ENCODE results near the gene VSX1.

VSX1 gene

GRCh38 chr20:25064561-25065071 lies 17.3 kb downstream of the VSX1 start:
- DNase-seq: no peak

GRCh38 chr20:25063981-25064380 lies 18.0 kb downstream of the VSX1 start:
- DNase-seq: no peak

DNA sequence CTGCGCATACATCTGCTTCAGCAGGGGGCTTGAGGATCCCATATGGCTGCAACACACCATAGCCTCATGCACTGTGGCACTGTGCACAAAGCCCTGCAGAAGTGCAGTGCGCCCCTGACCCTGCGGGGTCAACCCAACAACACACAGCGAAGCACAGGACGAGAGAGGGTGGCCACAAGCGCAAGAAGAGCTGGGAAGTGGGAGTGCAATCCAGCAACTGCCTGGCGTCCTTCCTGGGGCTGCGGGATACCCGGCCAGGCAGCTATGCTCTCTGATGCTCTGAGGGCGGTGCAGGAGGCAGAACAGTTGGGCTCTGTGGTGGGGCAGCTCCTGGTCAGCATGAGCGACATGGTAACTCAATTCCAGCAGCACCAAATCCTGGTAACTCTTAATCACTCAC lies 18.4 kb downstream of the VSX1 start:
- DNase-seq: no peak

DNA sequence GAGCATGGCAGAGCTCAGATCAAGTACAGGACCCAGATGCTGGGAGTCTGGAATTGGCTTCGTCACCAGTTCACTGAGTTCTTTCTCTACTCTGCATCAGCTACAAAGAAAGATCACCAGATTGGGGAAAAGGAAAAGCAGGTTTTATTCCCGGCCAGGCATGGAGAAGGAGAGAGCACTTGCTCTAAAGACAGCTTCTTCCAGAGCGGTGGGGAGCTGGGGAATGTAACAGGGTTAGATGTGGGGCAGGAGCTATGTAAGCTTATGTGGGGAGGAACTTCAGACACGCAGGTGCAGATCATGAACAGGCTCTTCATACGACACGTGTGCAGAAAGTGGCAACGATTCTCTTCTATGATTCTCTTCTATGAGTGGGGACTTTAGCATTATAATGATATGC lies 19.1 kb downstream of the VSX1 start:
- DNase-seq: no peak

DNA sequence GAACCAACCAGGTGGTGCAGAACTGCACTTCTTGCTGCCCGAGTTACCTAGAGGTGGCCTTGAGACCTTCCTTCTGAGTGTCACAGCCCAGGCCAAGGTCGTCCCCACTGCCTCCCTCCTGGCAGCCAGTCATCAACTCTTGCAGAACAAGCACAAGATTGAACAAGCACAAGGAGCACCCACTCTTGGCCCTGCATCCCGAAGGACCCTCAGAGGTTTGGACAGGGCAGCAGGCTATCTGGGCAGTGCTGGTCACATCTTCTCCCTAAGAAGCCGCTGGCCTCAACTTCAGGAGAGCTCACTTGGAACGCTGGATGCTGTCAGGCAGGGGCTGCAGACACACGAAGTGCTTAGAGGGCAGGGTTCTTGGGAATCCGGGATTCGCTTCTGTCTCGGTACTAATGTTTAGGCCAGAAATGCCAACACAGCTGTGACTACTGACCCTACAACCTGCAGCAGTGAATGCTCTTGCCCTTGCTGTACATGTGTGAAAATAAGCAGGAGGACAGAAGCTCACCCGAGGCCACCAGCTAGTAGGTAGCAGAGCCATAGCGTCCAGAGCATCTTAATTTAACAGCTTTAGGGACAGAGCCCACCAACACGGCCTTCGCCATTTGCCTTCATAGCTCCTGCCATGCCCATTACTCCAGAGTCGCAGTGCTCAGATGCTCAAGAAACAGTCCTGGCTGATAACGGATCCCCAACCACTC lies 20.0 kb downstream of the VSX1 start:
- DNase-seq: no peak

- DNase-seq: no peak
Observed at GRCh38 chr20:25061103-25061799, 20.7 kb downstream of the VSX1 start.

GRCh38 chr20:25059866-25060465 lies 22.0 kb downstream of the VSX1 start:
- no peak for DNase-seq

- peak in 2 of 3 donors; percentile 32 to 47 for DNase-seq
Observed at GRCh38 chr20:25058847-25059810, 22.8 kb downstream of the VSX1 start.

- DNase-seq: peak; percentile 40 to 61 (median 47)
Observed at GRCh38 chr20:25058051-25058846, 23.7 kb downstream of the VSX1 start, which contains the start of gene ACSS1. ACSS1 (minus strand) TSS chr20:25058139; CDS start chr20:25058102, 37 bp downstream.

GRCh38 chr20:25057234-25058050 lies 24.5 kb downstream of the VSX1 start:
- peak; percentile 72 to 87 (median 72) for DNase-seq

- DNase-seq: no peak
Observed at GRCh38 chr20:25056690-25057233, 25.2 kb downstream of the VSX1 start.

GRCh38 chr20:25055711-25056495 lies 26.0 kb downstream of the VSX1 start:
- no peak for DNase-seq

DNA sequence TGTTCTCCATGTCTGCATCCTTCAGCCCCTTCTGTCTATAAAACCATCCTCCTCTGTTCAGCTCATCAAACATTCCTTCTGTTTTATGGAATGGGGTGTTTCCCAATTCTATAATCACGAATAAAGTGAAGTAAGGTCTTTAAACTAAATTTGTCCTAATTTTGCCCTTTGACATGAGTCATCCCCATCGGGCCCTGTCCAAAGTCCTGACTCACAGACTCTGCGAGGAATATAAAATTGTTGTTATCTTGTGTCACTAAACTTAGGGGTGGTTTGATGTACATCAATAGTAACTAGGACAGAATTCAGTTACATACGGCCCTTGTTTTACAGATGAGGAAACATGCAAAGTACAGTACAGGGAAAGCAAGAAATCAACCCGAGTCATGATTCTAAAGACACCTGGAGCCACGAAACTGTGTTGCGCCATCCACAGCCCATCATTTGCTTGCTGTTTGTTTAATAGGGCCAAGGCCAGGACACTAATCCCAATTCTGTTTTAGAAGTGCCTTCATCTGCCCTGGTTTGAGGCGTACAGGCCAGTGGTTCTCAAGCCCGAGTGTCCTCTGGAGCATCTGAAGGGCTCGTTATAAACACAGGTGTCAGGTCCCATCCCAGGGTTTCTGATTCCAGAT lies 26.8 kb downstream of the VSX1 start:
- DNase-seq: peak; percentile 42 to 59 (median 47)

DNA sequence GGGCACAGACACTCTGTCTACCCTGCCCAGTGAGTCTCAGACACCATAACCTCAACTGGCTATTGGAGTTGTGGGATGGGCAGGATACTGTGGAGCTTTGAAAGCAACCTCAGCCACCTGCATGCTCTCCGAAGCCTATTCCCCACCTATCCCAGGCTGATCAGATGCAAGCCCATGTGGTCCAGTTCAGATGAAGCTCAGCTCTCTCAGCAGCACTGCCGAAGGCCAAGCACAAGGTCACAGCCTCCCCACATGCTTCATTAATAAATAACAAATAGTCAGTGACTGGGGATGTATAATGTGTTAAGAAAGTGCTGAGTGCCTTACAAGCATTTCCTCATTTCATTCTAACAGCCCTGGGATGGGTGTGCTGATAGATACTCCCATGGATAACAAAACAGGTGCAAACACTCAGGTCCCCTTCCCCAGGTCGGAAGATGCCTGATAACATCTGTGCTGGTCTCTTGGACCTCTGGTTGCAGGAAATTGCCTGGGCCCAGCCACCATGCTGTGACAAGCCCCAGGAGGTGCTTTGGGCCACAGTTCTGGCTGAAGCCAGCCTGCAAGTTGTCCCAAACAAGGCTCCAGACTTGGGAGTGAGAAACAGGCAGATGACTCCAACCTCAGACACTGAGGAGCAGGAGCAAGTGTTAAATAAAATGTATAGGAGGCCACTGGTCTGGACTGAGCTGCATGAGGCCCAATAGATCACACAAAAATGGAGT lies 27.7 kb downstream of the VSX1 start:
- DNase-seq: no peak

GRCh38 chr20:25053255-25054031 lies 28.5 kb downstream of the VSX1 start:
- peak; percentile 12 to 26 (median 19) for DNase-seq

DNA sequence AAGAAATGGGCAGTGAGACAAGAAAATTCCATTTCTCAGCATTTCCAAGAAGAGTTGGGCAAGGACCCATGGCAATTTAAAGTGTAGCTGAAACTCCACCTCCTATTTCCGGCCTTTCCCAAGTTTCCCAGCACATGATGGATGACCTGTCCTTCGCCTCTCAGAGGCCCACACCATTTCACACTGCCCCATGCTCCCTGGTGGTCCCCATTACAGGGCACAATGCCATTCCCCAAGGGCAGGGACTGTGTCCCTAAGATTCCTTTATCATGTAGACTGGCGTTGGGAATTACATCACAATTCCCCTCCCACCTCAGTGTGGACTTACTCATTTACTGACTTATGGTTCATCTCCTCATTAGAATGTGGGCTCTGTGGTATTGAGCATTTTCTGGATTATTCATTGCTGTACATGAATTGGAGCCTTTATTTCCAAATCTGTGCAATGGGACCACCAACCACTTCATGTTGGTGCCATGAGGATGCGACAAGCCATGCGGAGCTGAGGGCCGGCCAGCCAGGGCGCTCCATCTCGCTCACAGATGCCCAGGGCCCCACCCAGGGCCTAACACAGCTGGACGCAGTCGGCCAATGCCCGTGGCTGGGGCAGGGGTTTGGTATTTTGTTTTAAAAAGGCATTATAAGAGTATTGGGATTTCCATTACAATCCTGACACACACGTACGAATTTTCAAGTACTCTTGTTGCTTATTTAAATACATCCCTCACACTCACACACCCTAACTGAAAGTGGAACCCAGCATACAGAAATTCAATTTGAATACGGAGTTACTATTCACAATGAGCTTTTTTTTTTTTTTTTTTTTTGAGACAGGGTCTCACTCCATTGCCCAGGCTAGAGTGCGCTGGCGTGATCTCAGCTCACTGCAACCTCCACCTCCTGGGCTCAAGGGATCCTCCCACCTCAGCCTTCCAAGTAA lies 29.4 kb downstream of the VSX1 start:
- no peak for DNase-seq

Measured in suppressor macrophage treated with lipopolysaccharide for 1 hour (primary cell).